HepG2 (cell line): Measurements from ENCODE around the gene CYP2U1. TPM values are rescaled to one million over a fixed set of nuclear protein-coding genes. Genes with fewer than 3 reads are reported as not detected.

ENCODE experiments used
- ATAC-seq: fragments of 200-7000 bp; cut with Tn5 transposase; 3 replicates; pipeline ENCODE4 v1.9.1; 2020; ENCODE audit warnings: mild to moderate bottlenecking, moderate library complexity
- BruUV-seq: library from RNA; stranded (reverse); fragments of 400-500 nt; replicated peaks from 2 replicates; lab custom pipeline; 2021; lab: Mats Ljungman, UMichigan
- CTCF ChIA-PET: fragments of 300-600 bp; formaldehyde crosslinking; extraction: SDS; loops from one replicate; lab custom pipeline; 2021; ENCODE audit warnings: low total read pairs, inconsistent platforms, low intra/inter-chr PET ratio; lab: Yijun Ruan, JAX
- POLR2A ChIA-PET: fragments of 350-600 bp; sonication (Branson Sonifier 250); formaldehyde crosslinking; loops from one replicate; lab custom pipeline; 2020; ENCODE audit warnings: antibody characterized with exemption, inconsistent platforms; lab: Yijun Ruan, JAX
- DNase-seq: peaks from one replicate; pipeline ENCODE4 v3.0.0-alpha.2; 2015; ENCODE audit warnings: low spot score
- FAIRE-seq: peaks from 3 replicates; lab custom pipeline; 2011; peaks lifted over from hg19 to GRCh38; lab: Jason Lieb, UNC
- H2AFZ ChIP-seq: one replicate; pipeline ENCODE4 v1.6.1; 2011; ENCODE audit warnings: low read length, inconsistent platforms
- H3K27ac ChIP-seq: fragments of 300-600 bp; 3 replicates; pipeline ENCODE4 v1.8.0; 2011; ENCODE audit warnings: mixed run types, mild to moderate bottlenecking, mixed read lengths, low read length, inconsistent platforms; ENCODE audit not compliant: insufficient read depth; ENCODE audit errors: extremely low read length
- H3K27me3 ChIP-seq, 2 experiments: fragments of 200-600 bp in 1 of 2; 2 replicates in 1 of 2; 3 replicates in 1 of 2; pipeline versions ENCODE4 v1.6.0 to v1.8.0; 2011; ENCODE audit warnings: low read length in 2 of 2, mild to moderate bottlenecking in 2 of 2, moderate library complexity in 2 of 2, inconsistent platforms in 1 of 2; ENCODE audit not compliant: insufficient read depth in 2 of 2, control insufficient read depth in 1 of 2
- H3K36me3 ChIP-seq, 2 experiments: fragments of 200-600 bp in 1 of 2; replicated peaks in 1 of 2; 2 replicates in 1 of 2; 3 replicates in 1 of 2; pipeline versions ENCODE4 v1.5.1 to v1.8.0; 2011; ENCODE audit warnings: low read length in 2 of 2, inconsistent platforms in 1 of 2; ENCODE audit not compliant: insufficient read depth in 2 of 2, control insufficient read depth in 1 of 2
- H3K4me1 ChIP-seq: 2 replicates; pipeline ENCODE4 v1.5.1; 2012; ENCODE audit warnings: low read length, inconsistent platforms; ENCODE audit not compliant: insufficient read depth
- H3K4me2 ChIP-seq: 2 replicates; pipeline ENCODE4 v1.6.0; 2011; ENCODE audit warnings: low read depth, low read length, inconsistent platforms
- H3K4me3 ChIP-seq, 3 experiments: fragments of 200-600 bp in 1 of 3; sonication (generic), shearing (Covaris generic) in 1 of 3; replicated peaks in 1 of 3; 2 replicates each; pipeline ENCODE4 v1.5.1; 2011 to 2016; ENCODE audit warnings: low read length in 3 of 3, inconsistent platforms in 2 of 3, low read depth in 2 of 3, mild to moderate bottlenecking in 2 of 3, control low read depth in 1 of 3, mixed read lengths in 1 of 3; ENCODE audit not compliant: insufficient read depth in 1 of 3
- H3K79me2 ChIP-seq: one replicate; pipeline ENCODE4 v1.6.1; 2011; ENCODE audit warnings: low read length, inconsistent platforms; ENCODE audit not compliant: insufficient read depth
- H3K9ac ChIP-seq: 2 replicates; pipeline ENCODE4 v1.6.0; 2011; ENCODE audit warnings: mild to moderate bottlenecking, low read depth, low read length, inconsistent platforms; ENCODE audit not compliant: insufficient read depth
- H3K9me3 ChIP-seq: 2 replicates; pipeline ENCODE4 v1.5.1; 2012; ENCODE audit warnings: mild to moderate bottlenecking, low read length
- H4K20me1 ChIP-seq: 2 replicates; pipeline ENCODE4 v1.6.0; 2011; ENCODE audit warnings: inconsistent platforms, mild to moderate bottlenecking, low read length, moderate library complexity; ENCODE audit not compliant: insufficient read depth
- GTF2F1 ChIP-seq: fragments of 150-350 bp; IDR thresholded peaks from 2 replicates; pipeline ENCODE4 v1.6.1; 2014; ENCODE audit warnings: low read length
- HOXA7 ChIP-seq: sonication (generic); formaldehyde crosslinking; IDR thresholded peaks from 2 replicates; pipeline ENCODE4 v1.8.1; 2022; ENCODE audit warnings: mild to moderate bottlenecking, missing genetic modification reagents, moderate library complexity
- MAFF ChIP-seq: IDR thresholded peaks from 2 replicates; pipeline ENCODE4 v1.6.1; 2011; ENCODE audit warnings: low read depth, low read length, improper control_type of control experiment
- MZF1 ChIP-seq: sonication (generic); formaldehyde crosslinking; IDR thresholded peaks from 2 replicates; pipeline ENCODE4 v1.8.1; 2023; ENCODE audit warnings: mild to moderate bottlenecking, missing genetic modification reagents, borderline replicate concordance
- PRDM4 ChIP-seq: sonication (generic); formaldehyde crosslinking; IDR thresholded peaks from 2 replicates; pipeline ENCODE4 v1.9.0; 2021; ENCODE audit warnings: missing genetic modification reagents, borderline replicate concordance
- SNAPC5 ChIP-seq: sonication (generic); formaldehyde crosslinking; IDR thresholded peaks from 2 replicates; pipeline ENCODE4 v1.8.1; 2023; ENCODE audit warnings: mild to moderate bottlenecking, missing genetic modification reagents, borderline replicate concordance
- ZBTB20 ChIP-seq: sonication (generic); formaldehyde crosslinking; IDR thresholded peaks from 2 replicates; pipeline ENCODE4 v1.8.1; 2023; ENCODE audit warnings: missing genetic modification reagents, low read depth, mild to moderate bottlenecking, borderline replicate concordance
- ZNF605 ChIP-seq: sonication (generic); formaldehyde crosslinking; IDR thresholded peaks from 2 replicates; pipeline ENCODE4 v1.8.0; 2022; ENCODE audit warnings: mild to moderate bottlenecking, missing genetic modification reagents
- WGBS: methylation state at CpG from one replicate; pipeline ENCODE4 v1.1.6; 2017; ENCODE audit warnings: low lambda C conversion rate; 5-methylcytosine and 5-hydroxymethylcytosine counted together
- in situ Hi-C: cut with HindIII; loops from 2 replicates; pipeline ENCODE4 v1.10.0; 2017; ENCODE audit warnings: low pct_unique_long_range_greater_than_20kb; ENCODE audit not compliant: extremely low pct_ligation_motif_present
- intact Hi-C: fragments of 100-400 bp; cut with micrococcal nuclease; formaldehyde crosslinking; loops from one replicate; pipeline ENCODE4 v1.10.0; 2022; ENCODE audit not compliant: unreplicated experiment
- polyA plus RNA-seq, 8 experiments: library from polyadenylated mRNA; depleted of rRNA in 3 of 8; stranded (reverse) in 7 of 8; unstranded in 1 of 8; fragments of >200 nt; fragmentation: Illumina TruSeq in 4 of 8; extraction: Trizol in 4 of 8; gene quantifications; 2 replicates each; pipeline versions ENCODE4 v1.2.1 to v1.2.3, GENCODE V29; 2011 to 2016; ENCODE audit warnings: low read depth in 4 of 8, missing spikeins in 1 of 8, mixed read lengths in 1 of 8; ENCODE audit not compliant: insufficient read depth in 1 of 8
- total RNA-seq, 5 experiments: library from RNA; depleted of rRNA; stranded (reverse); fragments of >200 nt; fragmentation: Illumina TruSeq; extraction: Trizol; gene quantifications; 2 replicates each; pipeline ENCODE4 v1.2.3, GENCODE V29; 2016; ENCODE audit warnings: low read depth in 1 of 5
- TF ChIP-seq, protein P1 (sequence below): sonication (generic); formaldehyde crosslinking; IDR thresholded peaks from 2 replicates; pipeline ENCODE4 v1.4.0; 2020; ENCODE audit warnings: mild to moderate bottlenecking, low read depth, missing genetic modification reagents

Gene CYP2U1
- total and polyA plus RNA-seq, 2 of the 13 experiments (the other 11 are each of a cell fraction or from before 2014, with no cell fraction given), result 1.4 to 3.4 TPM

DNA sequence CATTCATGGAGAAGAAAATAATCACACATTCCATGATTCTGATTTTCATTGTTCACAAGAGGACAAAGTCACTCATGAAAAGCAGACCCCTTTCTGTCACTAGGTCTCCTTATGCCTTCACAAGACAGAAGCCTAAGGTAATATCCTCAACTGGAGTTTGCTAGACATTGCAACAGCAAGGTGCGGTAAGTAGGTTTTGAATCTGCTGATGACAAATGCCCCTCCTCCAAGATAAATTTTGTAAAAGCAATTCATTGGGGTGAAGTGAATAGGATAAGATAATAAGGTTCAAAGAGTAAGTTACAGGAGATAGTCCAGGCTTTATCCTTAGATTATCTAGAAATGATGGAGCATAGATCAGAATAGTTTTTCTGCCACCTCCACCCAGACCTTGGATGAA lies 16.1 kb upstream of the CYP2U1 start:
- FAIRE-seq, result no peak
- WGBS, result 85% methylated on average over 1 of the region's 1 CpG
- Histone ChIP-seq H3K4me1 (no peaks in the 10 kb centered on the region), H3K79me2 (no peaks in the 10 kb centered on the region), H3K4me3 (no peak overlapping the region), H3K27me3 (no peaks in the 10 kb centered on the region), H3K9ac (no peak overlapping the region), H3K9me3 (0 out of 2 replicates have a peak, but pooled peaks cover 3% of the 10 kb centered on the region), H3K27ac (no peak overlapping the region), H3K4me2 (no peak overlapping the region), H3K36me3 (no peaks in the 10 kb centered on the region), H4K20me1 (no peaks in the 10 kb centered on the region), H2AFZ (no peak overlapping the region)
- no peak for DNase-seq
- POLR2A ChIA-PET, result no interaction called here
- in situ Hi-C loops, result no loop called here
- no peak for ATAC-seq
- TF ChIP-seq PRDM4 (CRISPR knock-in tag) (no peak), MZF1 (no peak), ZBTB20 (CRISPR knock-in tag) (no peak), MAFF (no peak), GTF2F1 (no peak), ZNF605 (CRISPR knock-in tag) (no peak), SNAPC5 (no peak), HOXA7 (no peak)
- TF ChIP-seq, protein P1, sequence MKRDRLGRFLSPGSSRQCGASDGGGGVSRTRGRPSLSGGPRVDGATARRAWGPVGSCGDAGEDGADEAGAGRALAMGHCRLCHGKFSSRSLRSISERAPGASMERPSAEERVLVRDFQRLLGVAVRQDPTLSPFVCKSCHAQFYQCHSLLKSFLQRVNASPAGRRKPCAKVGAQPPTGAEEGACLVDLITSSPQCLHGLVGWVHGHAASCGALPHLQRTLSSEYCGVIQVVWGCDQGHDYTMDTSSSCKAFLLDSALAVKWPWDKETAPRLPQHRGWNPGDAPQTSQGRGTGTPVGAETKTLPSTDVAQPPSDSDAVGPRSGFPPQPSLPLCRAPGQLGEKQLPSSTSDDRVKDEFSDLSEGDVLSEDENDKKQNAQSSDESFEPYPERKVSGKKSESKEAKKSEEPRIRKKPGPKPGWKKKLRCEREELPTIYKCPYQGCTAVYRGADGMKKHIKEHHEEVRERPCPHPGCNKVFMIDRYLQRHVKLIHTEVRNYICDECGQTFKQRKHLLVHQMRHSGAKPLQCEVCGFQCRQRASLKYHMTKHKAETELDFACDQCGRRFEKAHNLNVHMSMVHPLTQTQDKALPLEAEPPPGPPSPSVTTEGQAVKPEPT, result no peak
- BruUV-seq, result no TSS peak
- intact Hi-C loops, result no loop called here
- CTCF ChIA-PET, result interaction anchor here (4.5 kb wide), 1 partner anchor 156 kb away, joined by 72 read pairs; no protein-coding TSS in a partner anchor
